IPS-NIHi7 (cell line): ENCODE data around the gene HTRA3.

Source experiments
- DNase-seq: peaks from one replicate; pipeline ENCODE4 v3.0.0; 2012; ENCODE audit warnings: mixed read lengths; ENCODE audit errors: extremely low spot score

Gene HTRA3

DNA sequence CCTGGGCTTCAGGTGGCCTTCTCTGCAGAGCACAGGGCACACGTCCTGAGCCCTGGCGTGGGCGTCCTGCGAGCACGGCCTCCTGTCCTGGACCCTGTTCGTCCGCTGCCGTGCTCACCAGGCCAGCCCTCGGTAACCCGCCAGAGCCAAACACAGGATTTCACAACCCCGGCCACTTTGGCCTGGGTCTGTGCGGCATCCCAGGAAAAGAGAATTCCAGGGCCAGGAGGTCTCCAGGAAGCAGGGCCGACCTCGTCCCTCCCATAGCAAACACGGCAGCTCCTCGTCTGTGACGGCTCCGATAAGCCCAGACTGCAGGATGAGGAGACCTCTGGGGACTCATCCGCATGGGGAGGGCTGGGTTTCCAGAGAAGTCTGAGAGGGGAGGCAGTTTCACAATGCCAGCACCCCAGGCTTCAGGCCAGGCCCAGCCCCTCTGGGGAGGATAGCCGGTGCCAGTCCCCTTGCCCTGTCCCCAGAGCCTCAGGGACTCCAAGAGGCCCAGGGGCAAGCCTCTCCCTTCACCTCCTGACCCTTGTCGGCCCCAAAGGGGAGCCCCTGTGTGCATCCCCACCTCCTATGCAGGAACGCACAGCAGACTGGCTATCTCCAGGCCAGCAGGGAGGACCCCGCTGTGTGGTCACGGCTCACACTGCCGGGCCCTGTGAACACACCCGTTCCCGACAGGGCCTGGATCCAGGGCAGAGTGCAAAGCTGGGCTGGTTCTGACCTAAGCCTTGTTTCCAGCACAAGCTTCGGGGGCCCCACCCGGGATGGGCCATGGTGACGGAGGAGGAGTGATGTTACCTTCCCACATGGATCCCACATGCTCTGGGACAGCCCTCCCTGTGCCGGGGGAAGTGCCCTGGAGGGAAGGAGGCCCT, 22.3 kb upstream of the HTRA3 start:
- DNase-seq: no peak

DNA sequence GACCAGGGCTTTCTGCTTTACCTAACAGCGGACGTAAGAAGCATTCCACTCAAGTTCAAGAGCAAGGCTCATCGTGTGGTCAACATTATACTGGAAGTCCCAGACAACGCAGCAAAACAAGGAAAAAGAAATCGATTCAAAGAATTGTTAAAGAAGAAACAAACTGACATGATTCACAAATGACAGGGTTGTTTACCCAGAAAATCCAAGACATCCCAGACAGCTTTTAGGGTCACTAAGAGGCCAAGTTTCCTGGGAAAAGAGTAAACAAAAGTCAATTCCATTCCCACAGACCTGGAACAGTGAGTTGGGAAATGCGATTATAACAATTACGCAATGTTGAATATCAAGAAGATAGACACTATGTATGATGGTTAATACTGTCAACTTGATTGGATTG, 21.5 kb upstream of the HTRA3 start:
- no peak for DNase-seq

DNA sequence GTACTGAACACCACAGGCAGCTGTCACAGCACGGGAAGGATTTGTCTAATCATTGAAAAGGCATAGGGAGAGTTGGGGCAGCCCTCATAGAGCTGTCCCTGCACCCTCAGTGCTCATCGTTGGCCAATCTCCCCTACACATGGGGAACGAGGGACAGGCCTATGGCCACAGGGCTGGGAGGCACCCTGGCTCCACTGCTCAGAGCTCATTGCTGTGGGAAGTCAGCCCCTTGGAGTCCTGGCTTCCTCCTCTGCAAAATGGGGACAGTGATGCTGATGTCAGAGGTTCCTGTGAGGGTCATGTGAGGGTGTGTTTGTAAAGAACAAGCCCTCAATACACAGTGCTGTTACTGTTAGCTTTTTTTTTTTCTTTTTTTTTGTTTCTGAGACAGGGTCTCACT, 19.3 kb upstream of the HTRA3 start:
- no peak for DNase-seq

DNA sequence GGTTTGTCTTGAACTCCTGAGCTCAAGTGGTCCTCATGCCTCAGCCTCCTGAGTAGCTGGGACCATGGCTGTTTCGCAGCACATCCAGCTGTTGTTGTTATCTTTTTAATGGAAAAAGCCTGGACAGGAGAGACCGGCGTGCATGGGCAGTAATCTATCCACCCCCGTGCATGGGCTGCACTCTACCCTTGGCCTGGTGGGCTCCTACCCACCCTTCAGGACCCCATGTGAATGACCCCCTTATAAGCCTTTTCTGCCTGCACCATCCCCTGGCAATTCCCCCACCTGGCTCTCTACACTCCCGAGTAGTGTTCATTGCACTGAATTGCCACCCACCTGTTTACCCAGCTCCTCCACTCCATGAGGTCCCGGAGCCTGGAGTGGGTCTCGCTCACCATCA, 18.9 kb upstream of the HTRA3 start:
- DNase-seq: no peak

DNA sequence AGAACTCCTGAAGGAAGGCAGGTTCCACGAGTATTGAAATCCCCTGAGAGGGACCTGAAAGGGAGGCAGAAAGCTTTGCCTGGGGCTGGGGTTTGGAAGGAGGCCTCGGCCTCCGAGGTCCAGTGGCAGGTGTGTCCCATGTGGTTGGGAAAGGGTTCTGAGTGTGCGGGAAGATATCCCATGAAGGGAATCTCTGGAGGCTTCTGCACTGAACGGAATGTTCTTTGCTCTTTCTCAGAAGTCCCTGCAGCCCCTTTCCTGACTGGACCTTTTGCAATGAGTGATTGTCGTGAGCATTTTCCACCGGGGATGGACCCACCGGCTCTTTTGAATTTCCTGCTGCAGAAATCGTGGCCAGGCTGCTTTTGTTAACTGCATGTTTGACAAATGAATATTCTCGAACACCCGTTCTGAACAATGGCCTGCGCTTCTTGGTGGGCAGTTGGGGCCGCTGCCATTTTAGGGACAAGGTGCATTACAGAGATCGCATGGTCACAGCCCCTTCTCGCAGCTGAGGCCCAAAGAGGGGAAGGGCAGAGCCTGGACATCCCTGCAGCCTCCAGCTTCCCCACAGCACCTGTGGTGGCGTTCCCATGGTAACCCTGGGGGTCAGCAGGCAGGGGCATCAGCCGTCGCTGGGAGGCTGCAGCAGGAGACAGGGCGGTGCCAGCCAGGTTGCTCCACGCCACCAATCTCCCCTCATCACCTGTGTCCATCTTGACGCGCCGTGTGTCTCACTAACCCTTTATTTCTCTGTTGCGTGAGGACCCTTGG, 18.3 kb upstream of the HTRA3 start:
- DNase-seq: no peak

DNA sequence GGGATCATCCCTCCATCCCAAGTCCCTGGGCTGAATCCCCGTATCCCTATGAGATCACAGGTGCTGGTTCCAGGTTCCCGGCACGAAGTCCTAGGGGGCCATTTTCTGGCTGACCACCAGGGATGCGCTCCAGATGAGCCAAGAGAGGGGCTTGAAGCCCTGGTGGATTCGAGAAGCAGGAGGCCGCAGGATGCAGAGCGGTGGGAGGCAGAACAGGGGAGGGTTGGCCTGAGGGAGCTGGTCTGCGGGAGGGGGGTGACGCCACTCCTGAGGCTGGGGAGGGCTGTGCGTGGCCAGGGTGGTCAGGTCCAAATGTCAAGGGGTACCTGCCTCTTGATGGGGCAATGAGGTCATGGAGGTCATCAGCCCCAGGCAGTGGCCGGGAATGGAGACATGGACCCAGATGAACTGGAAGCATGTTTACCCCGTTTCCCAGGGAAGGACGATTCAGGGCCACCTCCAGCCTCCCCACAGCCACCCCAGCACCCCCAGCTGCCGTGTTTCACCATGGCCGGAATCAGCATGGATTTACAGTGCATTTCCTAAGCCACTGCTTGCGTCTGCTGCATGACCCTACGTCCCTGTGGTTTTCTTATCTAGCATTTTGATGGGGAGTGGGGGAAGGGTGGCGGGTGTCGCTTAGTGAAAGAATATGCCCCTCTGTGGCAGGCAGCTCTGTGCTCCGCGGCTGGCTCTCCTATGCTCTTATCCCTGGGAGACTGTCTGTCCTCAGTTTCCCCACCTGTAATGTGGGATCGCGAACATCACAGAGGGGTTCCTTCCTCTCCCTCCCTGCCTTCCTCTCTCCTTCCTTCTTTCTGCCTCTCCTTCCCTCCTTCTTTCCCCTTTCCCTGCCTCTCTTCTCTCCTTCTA, 17.0 kb upstream of the HTRA3 start:
- DNase-seq: no peak

DNA sequence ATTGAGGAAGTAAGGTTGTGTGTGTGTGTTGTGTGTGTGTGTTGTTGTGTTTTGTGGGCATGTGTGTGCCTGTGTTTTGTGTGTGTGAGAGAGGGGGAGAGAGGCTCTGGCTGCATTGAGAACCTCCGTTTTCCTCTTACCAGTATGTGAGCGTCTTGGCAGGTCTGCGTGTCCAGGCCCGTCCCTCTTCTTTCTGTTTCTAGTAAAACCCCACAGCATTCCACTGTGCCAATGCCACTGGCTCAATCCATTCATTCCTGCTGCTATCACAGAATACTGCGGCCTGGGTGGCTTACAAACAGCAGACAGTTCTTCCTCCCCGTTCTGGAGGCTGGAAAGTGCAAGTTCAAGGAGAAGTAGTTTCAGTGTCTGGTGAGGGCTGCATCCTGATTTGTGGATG, 15.5 kb upstream of the HTRA3 start:
- no peak for DNase-seq

DNA sequence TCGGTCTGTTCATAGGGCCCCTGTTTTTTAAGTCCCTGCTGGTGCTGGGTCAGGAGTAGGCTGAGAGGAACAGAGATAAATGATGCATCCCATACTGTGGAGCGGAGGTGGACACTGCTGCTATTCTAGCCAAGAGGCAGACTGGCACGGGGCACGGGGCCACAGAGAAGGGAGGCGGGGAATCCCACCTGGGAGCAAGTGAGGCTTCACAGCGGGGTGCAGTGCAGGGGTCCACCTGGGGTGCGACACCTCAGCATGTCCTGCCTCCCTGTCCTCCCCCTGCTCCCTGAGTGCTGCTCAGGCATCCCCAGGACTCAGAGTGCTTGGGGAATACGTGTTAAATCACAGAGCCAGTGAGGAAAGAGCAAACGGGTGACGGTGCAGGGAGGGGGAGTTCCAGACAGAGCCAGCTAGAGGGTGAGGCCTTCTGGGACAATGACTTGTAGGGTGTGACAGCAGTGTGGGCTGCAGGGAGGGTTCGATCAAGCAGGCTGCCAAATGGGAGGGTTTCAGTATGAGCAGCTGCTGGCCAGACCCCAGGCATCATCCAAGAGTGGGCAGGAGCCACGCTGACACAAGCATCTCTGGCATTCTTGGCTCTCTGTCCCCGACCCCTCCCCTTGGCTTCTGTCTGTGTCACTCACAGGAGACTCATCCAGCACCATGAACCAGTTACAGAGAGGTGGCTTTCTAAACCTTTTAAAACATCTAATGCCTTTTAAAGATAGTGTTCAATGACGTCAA, 13.7 kb upstream of the HTRA3 start:
- DNase-seq: no peak

DNA sequence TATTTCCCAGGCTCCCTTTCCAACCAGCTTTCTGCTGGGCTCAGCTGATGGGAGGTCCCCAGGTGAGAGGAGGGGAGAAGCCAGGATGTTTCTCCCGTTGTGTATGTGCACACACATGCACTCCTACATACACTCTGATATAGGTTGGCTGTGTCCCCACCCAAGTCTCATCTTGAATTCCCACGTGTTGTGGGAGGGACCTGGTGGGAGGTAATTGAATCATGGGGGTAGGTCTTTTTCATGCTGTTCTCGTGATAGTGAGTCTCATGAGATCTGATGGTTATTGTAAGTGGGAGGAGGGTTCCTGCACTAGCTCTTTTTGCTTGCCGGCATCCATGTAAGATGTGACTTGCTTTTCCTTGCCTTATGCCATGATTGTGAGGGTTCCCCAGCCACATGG, 11.7 kb upstream of the HTRA3 start:
- no peak for DNase-seq

DNA sequence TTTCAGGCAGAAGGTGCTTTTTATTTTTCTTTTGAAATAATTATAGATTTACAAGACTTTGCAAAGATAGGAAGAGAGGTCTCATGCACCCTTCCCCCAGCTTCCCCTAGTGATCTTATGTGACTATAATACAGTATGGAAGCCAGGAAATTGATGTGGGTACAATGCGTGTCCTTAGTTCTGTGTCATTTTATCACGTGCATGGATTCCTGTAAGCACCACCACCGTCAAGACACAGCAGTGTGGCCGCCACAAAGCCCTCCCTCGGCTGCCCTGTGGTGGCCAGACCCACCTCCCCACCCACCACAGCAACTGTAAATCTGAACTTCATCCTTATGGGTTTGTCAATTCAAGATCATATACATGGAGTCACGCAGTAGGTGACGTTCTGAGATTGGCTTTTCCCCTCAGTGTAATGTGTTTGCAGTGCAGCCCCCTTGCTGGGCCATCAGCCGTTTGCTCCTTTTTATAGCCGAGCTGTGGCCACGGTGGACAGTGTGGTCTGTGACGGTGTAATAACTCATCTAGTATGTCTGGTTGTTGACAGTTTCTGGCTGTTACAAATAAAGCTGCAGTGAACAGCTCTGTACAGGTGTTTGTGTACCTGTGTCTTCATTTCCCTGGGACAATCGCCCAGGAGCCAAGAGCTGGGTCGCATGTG, 10.9 kb upstream of the HTRA3 start:
- DNase-seq: no peak

DNA sequence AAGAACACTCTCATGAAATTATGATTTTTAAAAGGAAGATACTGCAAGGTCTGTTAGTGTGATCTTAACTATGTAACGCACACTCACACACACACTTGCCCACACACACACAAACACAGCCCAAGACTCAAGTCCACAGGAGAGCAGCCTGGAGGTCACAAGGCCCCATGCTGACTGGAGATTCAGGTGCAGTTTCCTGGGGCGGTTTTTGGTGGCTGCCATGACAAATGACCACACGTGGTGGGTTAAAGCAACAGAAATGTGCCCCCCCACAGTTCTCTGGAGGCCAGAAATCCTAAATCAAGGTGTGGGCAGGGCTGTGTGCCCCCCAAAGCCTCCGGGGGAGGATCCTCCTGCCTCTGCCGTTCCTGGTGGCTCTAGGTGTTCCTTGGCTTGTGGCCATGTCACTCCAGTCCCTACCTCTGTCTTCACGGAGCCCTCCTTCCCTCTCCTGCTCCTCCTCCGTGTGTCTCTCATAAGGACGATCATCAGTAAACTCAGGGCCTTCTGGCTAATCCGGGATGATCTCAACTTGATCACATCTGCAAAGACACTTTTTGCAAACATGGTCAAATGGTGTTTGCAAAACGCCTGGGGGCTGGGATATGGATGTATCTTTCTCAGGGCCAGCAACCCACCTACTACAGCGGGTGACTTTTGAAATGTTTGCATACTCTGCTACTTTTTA, 9.7 kb upstream of the HTRA3 start:
- DNase-seq: no peak

DNA sequence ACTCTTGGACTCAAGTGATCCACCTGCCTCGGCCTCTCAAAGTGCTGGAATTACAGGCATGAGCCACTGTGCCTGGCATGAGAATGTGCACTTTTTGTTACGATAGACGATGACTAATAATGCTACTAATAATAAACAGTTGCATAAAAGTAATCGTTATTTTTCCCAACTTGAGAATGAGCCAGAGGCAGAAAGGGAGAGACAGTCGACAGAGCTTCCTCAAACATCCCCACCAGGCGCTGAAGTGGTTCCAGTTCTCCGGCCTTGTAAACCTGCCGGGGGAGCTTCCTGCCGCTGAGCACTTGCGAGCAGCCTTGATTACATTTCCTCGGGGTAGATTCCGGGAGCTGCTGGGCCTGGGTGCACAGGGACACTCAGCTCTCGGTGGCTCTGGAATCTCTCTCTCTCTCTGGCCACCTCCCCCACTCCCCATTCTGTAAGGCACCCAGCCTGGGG, 8.9 kb upstream of the HTRA3 start:
- peak; percentile 51 for DNase-seq

DNA sequence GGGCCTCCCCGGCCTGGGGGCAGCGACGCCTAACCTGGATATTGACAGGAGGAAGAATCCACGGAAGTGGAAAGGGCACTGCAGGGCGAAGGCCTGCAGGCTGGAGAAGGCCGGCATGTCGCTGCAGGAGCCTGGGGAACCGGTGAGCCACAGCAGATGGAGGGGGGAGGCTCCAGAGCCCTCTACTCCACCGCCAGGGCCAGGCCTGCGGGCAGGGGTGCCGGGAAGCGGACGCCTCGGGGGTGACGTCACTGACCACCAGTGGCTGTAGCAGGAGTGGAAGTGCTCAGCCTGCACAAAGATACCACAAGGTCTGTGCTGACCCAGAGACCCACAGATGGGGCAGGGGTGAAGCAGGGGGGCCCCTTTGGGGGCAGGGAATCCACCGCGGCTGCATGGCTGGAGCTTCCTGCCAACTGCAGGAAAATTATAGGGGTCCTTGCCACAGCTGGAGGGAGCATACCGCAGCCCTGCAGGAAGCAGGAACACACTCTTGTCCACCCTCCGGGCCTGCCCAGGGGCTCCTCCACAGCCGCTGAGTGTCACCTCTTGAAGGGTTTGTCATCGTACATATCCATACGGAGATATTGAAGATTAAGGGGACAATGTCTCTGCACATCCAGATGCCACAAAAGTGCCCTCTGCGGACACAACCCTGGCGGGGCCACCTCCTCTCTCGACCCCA, 7.6 kb upstream of the HTRA3 start:
- DNase-seq: no peak

DNA sequence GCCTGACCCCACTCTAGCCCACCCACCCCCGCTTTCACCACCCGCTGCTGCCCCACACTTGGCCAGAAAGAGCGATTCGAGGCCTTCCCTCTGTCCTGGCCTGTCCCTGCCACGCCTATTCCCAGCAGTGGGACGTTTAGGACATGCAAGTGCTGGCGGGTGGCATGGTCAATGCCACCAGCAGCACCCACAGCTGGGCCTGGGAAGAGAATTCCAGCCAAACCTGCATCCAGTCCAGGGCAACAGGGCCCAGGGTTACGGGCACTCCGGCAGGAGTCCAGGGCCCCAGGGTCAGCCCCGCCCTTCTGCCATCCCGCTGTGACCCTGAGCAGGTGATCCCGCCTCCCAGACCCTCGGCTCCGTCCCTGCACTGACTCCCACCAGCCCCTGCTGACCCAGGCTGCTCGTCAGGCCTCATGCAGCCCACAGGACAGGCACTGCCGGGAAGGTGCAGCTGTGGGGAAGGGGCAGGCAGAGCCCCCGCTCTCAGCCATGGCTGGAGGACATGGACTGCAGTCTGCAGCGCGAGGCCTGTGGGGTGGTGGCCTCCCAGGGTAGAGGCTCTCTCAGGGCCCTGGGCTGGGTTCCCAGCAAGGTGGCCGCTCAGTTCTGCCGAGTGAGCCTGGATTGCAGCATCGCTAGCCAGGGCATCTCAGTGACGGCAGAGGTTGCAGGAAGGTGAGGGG, 6.8 kb upstream of the HTRA3 start:
- DNase-seq: no peak

DNA sequence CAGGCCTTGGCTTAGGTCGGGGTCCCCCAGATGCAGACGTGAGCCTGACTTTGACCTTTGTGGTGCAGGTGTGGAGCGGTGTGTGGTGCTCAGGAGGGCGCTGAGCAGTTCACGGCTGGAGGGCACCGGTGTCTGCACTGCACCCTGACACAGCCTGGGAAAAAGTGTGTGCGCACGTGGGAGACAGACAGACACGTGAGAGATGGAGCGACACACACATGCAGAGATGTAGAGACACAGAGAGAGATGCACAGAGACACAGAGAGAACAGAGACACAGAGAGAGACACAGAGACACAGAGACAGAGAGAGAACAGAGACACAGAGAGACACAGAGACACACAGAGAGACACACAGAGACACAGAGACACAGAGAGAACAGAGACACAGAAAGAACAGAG, 6.2 kb upstream of the HTRA3 start:
- no peak for DNase-seq

DNA sequence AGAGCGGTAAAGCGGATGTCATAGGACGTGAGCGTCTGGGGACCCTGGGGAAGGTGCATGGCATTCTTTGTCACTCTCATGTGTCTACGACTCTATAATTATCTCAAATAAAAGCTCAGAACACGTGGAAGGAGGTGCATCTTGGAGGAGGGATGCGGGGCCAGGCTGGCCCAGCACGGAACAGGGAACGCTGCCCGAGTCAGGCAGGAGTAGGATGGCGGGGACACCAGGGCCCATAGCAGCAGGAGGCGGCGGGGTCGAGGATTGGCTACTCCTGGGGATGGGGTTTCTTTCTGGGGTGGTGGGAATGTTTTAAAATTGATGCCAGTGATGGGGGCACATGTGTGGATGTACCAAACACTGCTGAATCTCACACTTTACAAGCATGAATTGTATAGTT, 5.4 kb upstream of the HTRA3 start:
- DNase-seq: no peak

DNA sequence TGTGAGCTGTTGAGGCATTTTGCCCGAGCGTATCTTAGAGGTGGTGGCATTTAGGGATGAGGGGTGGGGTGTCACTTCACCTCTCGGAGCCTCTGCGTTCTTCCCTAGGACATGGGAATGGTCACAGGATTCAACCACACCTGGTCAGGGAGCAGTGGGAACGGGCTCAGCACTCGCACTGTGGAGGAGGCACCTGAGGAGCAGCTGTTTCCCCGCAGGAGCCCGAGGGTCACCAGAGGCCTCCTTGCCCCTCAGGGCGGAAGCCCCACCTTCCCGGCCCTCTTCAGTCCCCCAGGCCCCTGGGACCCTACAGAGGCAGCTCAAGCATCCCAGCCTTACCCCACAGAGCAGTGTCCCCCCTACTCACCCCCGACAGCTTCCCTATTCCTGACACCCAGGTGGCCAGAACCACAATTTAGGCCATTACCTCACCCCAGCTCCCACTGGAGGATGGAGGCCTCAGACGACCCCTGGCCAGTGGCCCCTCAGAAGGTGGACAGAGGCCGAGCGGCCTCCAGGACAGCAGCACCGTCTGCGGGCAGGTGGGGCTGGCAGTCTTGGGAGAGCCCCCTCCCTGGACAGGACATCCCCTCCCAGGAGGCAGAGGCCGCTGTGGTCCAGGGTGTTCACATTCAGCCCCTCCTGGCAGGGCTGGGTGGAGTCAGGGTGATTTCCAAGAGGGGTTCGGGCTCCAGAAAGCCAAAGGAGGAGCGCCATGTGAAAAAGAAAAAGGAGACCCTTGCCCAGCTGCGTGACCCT, 4.2 kb upstream of the HTRA3 start:
- no peak for DNase-seq

DNA sequence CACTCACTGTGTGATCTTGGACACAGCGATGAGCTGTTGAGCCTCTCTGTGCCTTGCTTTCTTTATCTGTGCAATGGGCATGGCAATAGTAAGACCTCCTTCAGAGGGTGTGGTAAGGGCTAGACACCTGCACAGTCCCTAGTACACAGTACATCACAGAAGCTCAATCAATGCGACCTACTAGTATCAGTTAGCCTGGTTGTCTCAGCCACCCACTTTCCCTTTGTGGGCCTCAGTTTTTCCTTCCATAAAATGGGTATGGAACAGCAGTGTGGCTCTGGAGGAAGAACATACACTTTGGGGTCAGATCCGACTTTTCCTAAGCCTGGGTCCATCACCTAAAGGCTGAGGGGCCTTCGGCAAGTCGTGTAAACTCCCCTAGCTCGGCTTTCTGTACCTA, 3.5 kb upstream of the HTRA3 start:
- no peak for DNase-seq
